PC-3 (cell line): ENCODE measurements around the gene ARHGAP12. TPM values are rescaled to one million over a fixed set of nuclear protein-coding genes. Genes with fewer than 3 reads are reported as not detected.

Source experiments
- ATAC-seq: fragments of 200-7000 bp; cut with Tn5 transposase; 2 replicates; pipeline ENCODE4 v1.9.1; 2020; ENCODE audit warnings: mild to moderate bottlenecking, moderate library complexity
- BruUV-seq: library from RNA; stranded (reverse); fragments of 400-500 nt; replicated peaks from 2 replicates; lab custom pipeline; 2021; lab: Mats Ljungman, UMichigan
- CTCF ChIA-PET: fragments of 300-600 bp; sonication (Branson Sonifier 250); formaldehyde crosslinking; loops from one replicate; lab custom pipeline; 2022; ENCODE audit warnings: antibody characterized with exemption; lab: Charles Lee
- POLR2A ChIA-PET: fragments of 300-600 bp; sonication (Branson Sonifier 250); formaldehyde crosslinking; loops from one replicate; lab custom pipeline; 2022; ENCODE audit warnings: antibody characterized with exemption; ENCODE audit not compliant: unreplicated experiment; lab: Charles Lee
- DNase-seq: peaks from one replicate; pipeline ENCODE4 v3.0.0-alpha.2; 2015
- H2AFZ ChIP-seq: fragments of 300-600 bp; sonication (generic); 2 replicates; pipeline ENCODE4 v1.6.0; 2016; ENCODE audit warnings: antibody characterized with exemption, low read length
- H3F3A ChIP-seq: fragments of 300-600 bp; sonication (generic); one replicate; pipeline ENCODE4 v1.6.0; 2017; ENCODE audit warnings: antibody characterized with exemption, low read length, control low read depth, mild to moderate bottlenecking; ENCODE audit not compliant: unreplicated experiment
- H3K27ac ChIP-seq: fragments of 300-600 bp; sonication (generic); 2 replicates; pipeline ENCODE4 v1.5.1; 2016; ENCODE audit warnings: mild to moderate bottlenecking, low read length
- H3K27me3 ChIP-seq: fragments of 300-600 bp; sonication (generic); 2 replicates; pipeline ENCODE4 v1.6.1; 2016; ENCODE audit warnings: low read length, mixed read lengths
- H3K36me3 ChIP-seq: fragments of 300-600 bp; sonication (generic); 2 replicates; pipeline ENCODE4 v1.6.1; 2016; ENCODE audit warnings: low read depth, mixed run types, low read length, mixed read lengths
- H3K4me1 ChIP-seq: fragments of 300-600 bp; sonication (generic); 2 replicates; pipeline ENCODE4 v1.5.1; 2016; ENCODE audit warnings: low read length; ENCODE audit not compliant: insufficient read depth
- H3K4me2 ChIP-seq: fragments of 300-600 bp; sonication (generic); 2 replicates; pipeline ENCODE4 v1.6.0; 2016; ENCODE audit warnings: low read length
- H3K4me3 ChIP-seq: fragments of 300-600 bp; sonication (generic); 2 replicates; pipeline ENCODE4 v1.5.1; 2016; ENCODE audit warnings: mild to moderate bottlenecking, low read length, mixed read lengths
- H3K79me2 ChIP-seq: fragments of 300-600 bp; sonication (generic); 2 replicates; pipeline ENCODE4 v1.6.1; 2017; ENCODE audit warnings: low read length, mixed read lengths
- H3K9ac ChIP-seq: fragments of 300-600 bp; sonication (generic); 2 replicates; pipeline ENCODE4 v1.6.0; 2016; ENCODE audit warnings: mild to moderate bottlenecking, low read length
- H3K9me2 ChIP-seq: fragments of 300-600 bp; sonication (generic); replicated peaks from 2 replicates; pipeline ENCODE4 v1.6.1; 2016; ENCODE audit warnings: mixed run types, low read length, mixed read lengths
- H3K9me3 ChIP-seq: fragments of 300-600 bp; sonication (generic); 2 replicates; pipeline ENCODE4 v1.6.1; 2016; ENCODE audit warnings: low read length, mixed read lengths
- H4K20me1 ChIP-seq: fragments of 300-600 bp; sonication (generic); 2 replicates; pipeline ENCODE4 v1.6.1; 2016; ENCODE audit warnings: low read length, mixed read lengths
- CTCF ChIP-seq: fragments of 300-600 bp; sonication (generic); conservative IDR thresholded peaks from 2 replicates; pipeline ENCODE4 v1.5.1; 2017; ENCODE audit warnings: antibody characterized with exemption, low read depth, mild to moderate bottlenecking, low read length
- EZH2 ChIP-seq: fragments of 300-600 bp; sonication (generic); IDR thresholded peaks from one replicate; pipeline ENCODE4 v1.6.1; 2017; ENCODE audit warnings: antibody characterized with exemption, mild to moderate bottlenecking, low read length; ENCODE audit not compliant: unreplicated experiment
- EZH2phosphoT487 ChIP-seq: fragments of 300-600 bp; sonication (generic); IDR thresholded peaks from 2 replicates; pipeline ENCODE4 v1.6.1; 2018; ENCODE audit warnings: mild to moderate bottlenecking, antibody characterized with exemption, low read length, borderline replicate concordance
- intact Hi-C: fragments of 100-400 bp; cut with micrococcal nuclease; formaldehyde crosslinking; loops from 2 replicates; pipeline ENCODE4 v1.9.0; 2023
- total RNA-seq: library from RNA; depleted of rRNA; stranded (reverse); fragments of >200 nt; gene quantifications from 2 replicates; pipeline ENCODE4 v1.2.3, GENCODE V29; 2014

ARHGAP12 gene
- total RNA-seq, 1 experiment from 2014 or later, result 16.6 TPM

DNA sequence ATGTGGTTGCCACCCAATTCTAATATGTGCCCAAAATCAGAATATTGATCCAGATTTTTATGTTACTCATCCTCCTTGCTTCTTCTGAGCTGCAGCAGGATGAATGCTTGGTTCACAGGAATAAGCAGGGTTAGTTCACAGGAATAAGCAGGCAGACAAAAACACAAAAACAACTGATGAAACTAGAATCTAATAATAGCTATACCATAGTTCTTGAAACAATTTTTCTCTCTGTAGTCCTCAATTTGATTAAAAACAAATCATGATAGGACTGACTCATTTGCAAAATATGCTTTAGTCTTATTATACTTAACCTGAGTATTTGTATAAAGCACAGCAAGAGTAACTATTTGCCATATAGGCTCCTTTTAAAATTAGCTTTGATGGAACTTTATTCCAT is 24.4 kb upstream of the ARHGAP12 start:
- H3K27ac ChIP-seq, result no peak overlapping the region
- H3K36me3 ChIP-seq, result no peaks in the 10 kb centered on the region
- H3F3A ChIP-seq, result no peaks in the 10 kb centered on the region
- no peak overlapping the region for H3K9ac ChIP-seq
- no peaks in the 10 kb centered on the region for H4K20me1 ChIP-seq
- no peaks in the 10 kb centered on the region for H3K27me3 ChIP-seq
- H3K9me3 ChIP-seq, result no peaks in the 10 kb centered on the region
- BruUV-seq, result no TSS peak
- no peak for ATAC-seq
- peaks cover 2% of the 10 kb centered on the region for H3K4me1 ChIP-seq
- no peak overlapping the region for H3K4me2 ChIP-seq
- POLR2A ChIA-PET, result no interaction called here
- no peak overlapping the region for H3K4me3 ChIP-seq
- no peaks in the 10 kb centered on the region for H3K79me2 ChIP-seq
- H3K9me2 ChIP-seq, result no peaks in the 10 kb centered on the region
- no peak for DNase-seq
- intact Hi-C loops, result loop anchor here (10.0 kb wide), 1 partner anchor 52 kb away; no protein-coding TSS in a partner anchor
- TF ChIP-seq EZH2phosphoT487 (no peak), CTCF (no peak), EZH2 (no peak)
- no peak overlapping the region for H2AFZ ChIP-seq
- CTCF ChIA-PET, result no interaction called here

GRCh38 chr10:31952066-31952465 is 23.4 kb upstream of the ARHGAP12 start:
- ATAC-seq, result no peak
- no peaks in the 10 kb centered on the region for H3K9me2 ChIP-seq
- no peaks in the 10 kb centered on the region for H3K79me2 ChIP-seq
- POLR2A ChIA-PET, result no interaction called here
- no peak overlapping the region for H3K27ac ChIP-seq
- H3K36me3 ChIP-seq, result no peaks in the 10 kb centered on the region
- BruUV-seq, result no TSS peak
- no peak overlapping the region for H2AFZ ChIP-seq
- CTCF ChIA-PET, result no interaction called here
- DNase-seq, result no peak
- no peak for TF ChIP-seq CTCF
- no peak for TF ChIP-seq EZH2
- TF ChIP-seq EZH2phosphoT487, result no peak
- no peak overlapping the region for H3K9ac ChIP-seq
- intact Hi-C loops, result loop anchor here (10.0 kb wide), 1 partner anchor 53 kb away; no protein-coding TSS in a partner anchor
- H3K4me2 ChIP-seq, result no peak overlapping the region
- H3F3A ChIP-seq, result no peaks in the 10 kb centered on the region
- H4K20me1 ChIP-seq, result no peaks in the 10 kb centered on the region
- H3K4me3 ChIP-seq, result no peak overlapping the region
- H3K27me3 ChIP-seq, result no peaks in the 10 kb centered on the region
- H3K9me3 ChIP-seq, result no peaks in the 10 kb centered on the region
- peaks cover 11% of the 10 kb centered on the region for H3K4me1 ChIP-seq

DNA sequence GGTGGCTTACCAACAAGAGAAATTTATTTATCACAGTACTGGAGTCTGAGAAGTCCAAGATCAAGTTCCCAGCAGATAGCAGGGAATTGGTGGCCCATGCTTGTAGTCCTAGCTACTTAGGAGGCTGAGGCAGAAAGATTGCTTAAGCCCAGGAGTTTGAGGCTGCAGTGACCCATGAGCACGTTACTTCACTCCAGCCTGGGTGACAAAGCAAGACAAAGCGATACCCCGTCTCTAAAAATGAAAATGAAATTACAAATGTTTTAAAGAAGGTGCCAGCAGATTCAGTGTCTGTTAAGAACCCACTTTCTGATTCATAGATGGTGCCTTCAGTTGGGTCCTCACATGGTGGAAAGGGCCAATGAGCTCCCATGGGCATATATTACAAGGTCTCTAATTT is 20.6 kb upstream of the ARHGAP12 start:
- no peaks in the 10 kb centered on the region for H3K27me3 ChIP-seq
- no peaks in the 10 kb centered on the region for H3K9me2 ChIP-seq
- H3K4me3 ChIP-seq, result no peak overlapping the region
- H3K9ac ChIP-seq, result no peak overlapping the region
- no peaks in the 10 kb centered on the region for H3K79me2 ChIP-seq
- no peaks in the 10 kb centered on the region for H3K9me3 ChIP-seq
- no peak for DNase-seq
- ATAC-seq, result no peak
- intact Hi-C loops, result no loop called here
- H2AFZ ChIP-seq, result no peak overlapping the region
- no TSS peak for BruUV-seq
- H3K4me1 ChIP-seq, result peaks cover 29% of the 10 kb centered on the region
- no peaks in the 10 kb centered on the region for H3K36me3 ChIP-seq
- ChIA-PET CTCF (no interaction called here), POLR2A (no interaction called here)
- no peak overlapping the region for H3K27ac ChIP-seq
- H3K4me2 ChIP-seq, result no peak overlapping the region
- H3F3A ChIP-seq, result no peaks in the 10 kb centered on the region
- TF ChIP-seq EZH2phosphoT487, result no peak
- TF ChIP-seq EZH2, result no peak
- no peak for TF ChIP-seq CTCF
- H4K20me1 ChIP-seq, result no peaks in the 10 kb centered on the region
